Uterus (tissue), 4 donors: ENCODE results near the gene KYNU. TPM values are rescaled to one million over a fixed set of nuclear protein-coding genes. Genes with fewer than 3 reads are reported as not detected.

Experiments used
- DNase-seq, 2 donors: peaks; one replicate each; pipeline ENCODE4 v3.0.0-alpha.2; 2019 to 2020
- H3K27ac ChIP-seq, 2 donors: fragments of 200-600 bp; sonication (generic); 1 replicate in 1 of 2; 2 replicates in 1 of 2; pipeline ENCODE4 v1.5.1; 2016 to 2018
- H3K27me3 ChIP-seq, 2 donors: fragments of 200-600 bp; sonication (generic); one replicate each; pipeline ENCODE4 v1.5.1; 2018 to 2019; ENCODE audit warnings: control low read depth in 1 of 2
- H3K36me3 ChIP-seq, 2 donors: fragments of 200-600 bp; sonication (generic); one replicate each; pipeline ENCODE4 v1.5.1; 2019; ENCODE audit warnings: control low read depth in 1 of 2
- H3K4me1 ChIP-seq, 2 donors: fragments of 200-600 bp; sonication (generic); one replicate each; pipeline ENCODE4 v1.5.1; 2018 to 2019; ENCODE audit warnings: control low read depth in 1 of 2
- H3K4me3 ChIP-seq, 2 donors: fragments of 200-600 bp; sonication (generic); 1 replicate in 1 of 2; 2 replicates in 1 of 2; pipeline ENCODE4 v1.5.1; 2018 to 2019; ENCODE audit warnings: mild to moderate bottlenecking in 1 of 2
- H3K9me3 ChIP-seq, 2 donors: fragments of 200-600 bp; sonication (generic); one replicate each; pipeline ENCODE4 v1.5.1; 2019; ENCODE audit warnings: control low read depth in 1 of 2
- CTCF ChIP-seq, 4 experiments: fragments of 200-600 bp in 2 of 4; fragments of 450-650 bp in 2 of 4; sonication (generic) in 2 of 4; IDR thresholded peaks; one replicate each; pipeline ENCODE4 v1.5.1; 2016 to 2019; ENCODE audit warnings: antibody characterized with exemption in 4 of 4, mild to moderate bottlenecking in 2 of 4, moderate library complexity in 1 of 4
- POLR2A ChIP-seq, 2 donors: fragments of 450-650 bp; IDR thresholded peaks; one replicate each; pipeline ENCODE4 v1.6.1; 2016; ENCODE audit warnings: antibody characterized with exemption in 2 of 2, mild to moderate bottlenecking in 1 of 2, moderate library complexity in 1 of 2
- intact Hi-C: fragments of 100-400 bp; cut with DNase I; formaldehyde crosslinking; loops from one replicate; pipeline ENCODE4 v1.15.1; 2023; ENCODE audit warnings: low total_unique reads
- total RNA-seq, 4 donors: library from RNA; depleted of rRNA in 3 of 4; stranded (reverse); fragments of >200 nt in 3 of 4; gene quantifications; one replicate each; pipeline versions ENCODE4 v1.1.0 to v1.2.4, GENCODE V29; 2014 to 2023
- donor health status: DM: yes; HTN: yes; CAD: no.

The KYNU gene
- total RNA-seq, 4 donors from 2014 or later = 1.9 to 5.3 (median 2.1) TPM; not detected in 1

DNA sequence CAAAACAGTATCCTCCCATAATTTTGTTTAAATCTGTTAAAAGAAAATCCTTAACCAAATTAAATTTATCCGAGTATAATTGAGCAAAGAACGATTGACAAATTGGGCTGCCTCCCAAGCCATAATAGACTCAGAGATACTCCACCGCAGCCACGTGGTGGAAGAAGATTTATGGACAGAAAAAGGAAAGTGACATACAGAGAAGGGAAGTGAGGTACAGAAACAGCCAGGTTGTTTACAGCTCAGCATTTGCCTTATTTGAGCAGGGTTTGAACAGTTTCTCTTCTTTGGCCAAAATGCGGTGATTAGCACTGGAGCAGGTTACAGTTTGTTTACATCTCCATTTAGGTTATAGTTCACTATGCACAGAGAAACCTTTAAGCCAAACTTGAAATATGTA is 60.8 kb downstream of the KYNU start:
- Histone ChIP-seq H3K36me3 (no peaks in the 10 kb centered on the region), H3K9me3 (no peaks in the 10 kb centered on the region), H3K27me3 (no peaks in the 10 kb centered on the region), H3K4me3 (no peak overlapping the region), H3K27ac (no peak overlapping the region), H3K4me1 (no peaks in the 10 kb centered on the region)
- TF ChIP-seq CTCF (IDR thresholded peaks at IDR 0.05) (no peak), POLR2A (IDR thresholded peaks at IDR 0.05) (no peak)
- intact Hi-C loops = no loop called here
- no peak for DNase-seq

DNA sequence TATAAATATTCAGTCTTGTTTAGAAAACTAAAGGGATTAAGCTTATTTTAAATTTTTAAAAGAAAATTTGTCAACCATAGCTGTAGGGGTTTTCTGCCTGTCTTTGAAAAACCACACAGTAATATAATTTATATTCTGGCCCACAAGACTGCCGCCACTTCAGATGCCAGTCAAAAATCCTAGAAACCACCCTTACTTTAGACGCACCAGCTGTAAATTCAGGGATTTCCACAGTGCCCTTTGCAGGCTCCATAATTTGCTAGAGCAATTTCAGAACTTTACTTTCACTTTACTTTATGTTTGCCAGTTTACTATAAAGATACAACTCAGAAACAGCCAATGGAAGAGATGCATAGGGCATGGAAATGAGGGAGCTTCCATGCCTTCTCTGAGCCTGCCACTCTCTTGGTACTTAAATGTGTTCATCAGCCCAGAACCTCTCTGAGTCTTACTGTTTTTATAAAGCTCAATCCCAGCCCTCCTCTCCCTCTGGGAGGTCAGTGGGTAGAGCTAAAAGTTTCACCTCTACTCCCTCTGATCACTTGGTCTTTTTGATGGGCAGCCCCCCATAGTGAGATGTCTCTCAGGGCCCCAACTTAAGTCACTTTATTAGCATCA is 63.3 kb downstream of the KYNU start:
- Histone ChIP-seq H3K9me3 (no peaks in the 10 kb centered on the region), H3K27ac (no peak overlapping the region), H3K4me1 (no peaks in the 10 kb centered on the region), H3K27me3 (no peaks in the 10 kb centered on the region), H3K4me3 (no peak overlapping the region), H3K36me3 (no peaks in the 10 kb centered on the region)
- no peak for TF ChIP-seq POLR2A (IDR thresholded peaks at IDR 0.05)
- TF ChIP-seq CTCF (IDR thresholded peaks at IDR 0.05) = no peak
- DNase-seq = no peak
- intact Hi-C loops = no loop called here

GRCh38 chr2:142942690-142943089 is 65.2 kb downstream of the KYNU start:
- DNase-seq = no peak
- intact Hi-C loops = no loop called here
- no peaks in the 10 kb centered on the region for H3K27me3 ChIP-seq
- H3K27ac ChIP-seq = no peak overlapping the region
- H3K36me3 ChIP-seq = no peaks in the 10 kb centered on the region
- H3K4me3 ChIP-seq = no peak overlapping the region
- H3K9me3 ChIP-seq = no peaks in the 10 kb centered on the region
- TF ChIP-seq POLR2A (IDR thresholded peaks at IDR 0.05) (no peak), CTCF (IDR thresholded peaks at IDR 0.05) (no peak)
- no peaks in the 10 kb centered on the region for H3K4me1 ChIP-seq

DNA sequence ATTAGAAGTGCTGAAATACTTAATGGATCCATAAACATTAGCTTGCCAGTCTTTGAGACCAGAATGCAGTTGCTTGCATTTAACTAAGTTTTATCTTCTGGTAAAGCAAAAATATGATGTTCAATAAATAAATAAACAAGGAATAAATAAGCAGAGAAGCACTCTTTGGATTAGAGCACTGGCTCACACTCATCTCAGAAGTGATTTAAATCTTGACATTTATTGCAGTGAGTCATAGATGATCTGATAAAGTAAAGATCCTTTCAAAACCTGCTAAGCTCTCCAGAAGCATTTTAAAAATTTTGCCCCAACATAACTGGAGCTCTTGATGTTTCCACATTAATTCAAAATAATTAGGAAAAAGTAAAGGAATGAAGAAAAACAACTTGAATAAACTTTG is 66.8 kb downstream of the KYNU start:
- Histone ChIP-seq H3K27me3 (no peaks in the 10 kb centered on the region), H3K4me3 (no peak overlapping the region), H3K9me3 (no peaks in the 10 kb centered on the region), H3K27ac (no peak overlapping the region), H3K36me3 (no peaks in the 10 kb centered on the region), H3K4me1 (no peaks in the 10 kb centered on the region)
- no peak for DNase-seq
- no peak for TF ChIP-seq CTCF (IDR thresholded peaks at IDR 0.05)
- TF ChIP-seq POLR2A (IDR thresholded peaks at IDR 0.05) = no peak
- intact Hi-C loops = no loop called here

DNA sequence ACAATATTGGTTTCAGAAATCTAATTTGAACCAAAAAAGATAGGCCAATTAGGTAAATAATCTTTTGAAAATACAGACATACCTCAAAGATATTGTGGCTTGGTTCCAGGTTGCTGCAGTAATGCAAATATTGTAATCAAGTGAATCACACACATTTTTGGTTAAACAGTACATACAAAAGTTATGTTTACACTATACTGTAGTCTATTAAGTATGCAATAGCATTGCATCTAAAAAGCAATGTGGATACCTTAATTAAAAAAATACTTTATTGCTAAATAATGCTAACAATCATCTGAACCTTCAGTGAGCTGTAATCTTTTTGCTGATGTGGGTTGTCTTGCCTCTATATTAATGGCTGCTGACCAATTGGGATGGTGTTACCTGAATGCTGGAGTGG is 67.3 kb downstream of the KYNU start:
- no peaks in the 10 kb centered on the region for H3K4me1 ChIP-seq
- H3K27ac ChIP-seq = no peak overlapping the region
- no peak overlapping the region for H3K4me3 ChIP-seq
- DNase-seq = no peak
- no peaks in the 10 kb centered on the region for H3K36me3 ChIP-seq
- intact Hi-C loops = no loop called here
- no peaks in the 10 kb centered on the region for H3K9me3 ChIP-seq
- no peak for TF ChIP-seq POLR2A (IDR thresholded peaks at IDR 0.05)
- TF ChIP-seq CTCF (IDR thresholded peaks at IDR 0.05) = no peak
- H3K27me3 ChIP-seq = no peaks in the 10 kb centered on the region
